ENCODE data around the gene ENOSF1. TPM values are rescaled to one million over a fixed set of nuclear protein-coding genes. Genes with fewer than 3 reads are reported as not detected.

The ENOSF1 gene
- total RNA-seq, 1 experiment from 2014 or later: 44.6 TPM

DNA sequence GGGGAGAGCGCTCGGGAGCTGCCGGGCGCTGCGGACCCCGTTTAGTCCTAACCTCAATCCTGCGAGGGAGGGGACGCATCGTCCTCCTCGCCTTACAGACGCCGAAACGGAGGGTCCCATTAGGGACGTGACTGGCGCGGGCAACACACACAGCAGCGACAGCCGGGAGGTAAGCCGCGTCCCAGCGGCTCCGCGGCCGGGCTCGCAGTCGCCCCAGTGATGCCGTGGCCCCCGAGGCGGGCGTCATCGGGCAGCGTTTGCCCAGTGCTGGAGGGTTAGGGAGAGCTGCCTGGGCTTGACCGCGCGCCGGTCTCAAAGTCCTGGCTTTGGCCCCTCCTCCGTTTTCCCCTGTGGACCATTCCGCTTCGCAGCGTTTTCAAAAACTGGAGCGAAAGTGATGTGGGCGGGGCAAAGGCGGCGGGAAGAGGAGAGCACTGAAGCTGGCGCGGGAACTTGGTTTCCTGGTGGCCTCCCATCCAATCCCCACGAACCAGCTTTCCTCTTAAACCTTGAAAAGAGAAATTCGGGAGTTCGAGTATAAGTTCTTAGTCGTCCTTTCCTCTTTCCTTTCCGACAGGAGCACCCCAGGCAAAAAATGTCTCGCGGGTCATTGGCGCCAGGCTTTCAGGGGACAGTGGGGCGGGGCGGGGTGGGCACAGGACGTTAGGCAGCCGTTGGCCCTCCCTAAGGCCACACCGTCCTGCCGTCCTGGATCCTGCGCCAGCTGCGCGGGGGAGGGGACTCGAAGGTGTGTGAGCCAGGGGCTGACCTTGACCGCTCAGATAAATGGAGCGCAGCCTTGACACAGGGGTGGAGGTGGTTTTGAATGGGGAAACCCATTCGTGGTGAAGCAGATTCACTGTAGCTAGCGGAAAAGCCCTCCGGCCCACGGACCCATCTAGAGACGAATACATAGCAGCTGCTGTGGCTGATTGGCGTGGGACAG, 54.2 kb downstream of the ENOSF1 start (continued):
- TF ChIP-seq, protein P1, sequence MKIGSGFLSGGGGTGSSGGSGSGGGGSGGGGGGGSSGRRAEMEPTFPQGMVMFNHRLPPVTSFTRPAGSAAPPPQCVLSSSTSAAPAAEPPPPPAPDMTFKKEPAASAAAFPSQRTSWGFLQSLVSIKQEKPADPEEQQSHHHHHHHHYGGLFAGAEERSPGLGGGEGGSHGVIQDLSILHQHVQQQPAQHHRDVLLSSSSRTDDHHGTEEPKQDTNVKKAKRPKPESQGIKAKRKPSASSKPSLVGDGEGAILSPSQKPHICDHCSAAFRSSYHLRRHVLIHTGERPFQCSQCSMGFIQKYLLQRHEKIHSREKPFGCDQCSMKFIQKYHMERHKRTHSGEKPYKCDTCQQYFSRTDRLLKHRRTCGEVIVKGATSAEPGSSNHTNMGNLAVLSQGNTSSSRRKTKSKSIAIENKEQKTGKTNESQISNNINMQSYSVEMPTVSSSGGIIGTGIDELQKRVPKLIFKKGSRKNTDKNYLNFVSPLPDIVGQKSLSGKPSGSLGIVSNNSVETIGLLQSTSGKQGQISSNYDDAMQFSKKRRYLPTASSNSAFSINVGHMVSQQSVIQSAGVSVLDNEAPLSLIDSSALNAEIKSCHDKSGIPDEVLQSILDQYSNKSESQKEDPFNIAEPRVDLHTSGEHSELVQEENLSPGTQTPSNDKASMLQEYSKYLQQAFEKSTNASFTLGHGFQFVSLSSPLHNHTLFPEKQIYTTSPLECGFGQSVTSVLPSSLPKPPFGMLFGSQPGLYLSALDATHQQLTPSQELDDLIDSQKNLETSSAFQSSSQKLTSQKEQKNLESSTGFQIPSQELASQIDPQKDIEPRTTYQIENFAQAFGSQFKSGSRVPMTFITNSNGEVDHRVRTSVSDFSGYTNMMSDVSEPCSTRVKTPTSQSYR (CRISPR knock-in tag; IDR thresholded peaks at IDR 0.05): no peak
- TF ChIP-seq IRF2 (CRISPR knock-in tag; IDR thresholded peaks at IDR 0.05; ENCODE audit: borderline replicate concordance, low read depth) (no peak), MXD4 (CRISPR knock-in tag; IDR thresholded peaks at IDR 0.05; ENCODE audit: borderline replicate concordance) (no peak), KAT7 (CRISPR knock-in tag; IDR thresholded peaks at IDR 0.05; ENCODE audit: borderline replicate concordance) (0 out of 2 replicates have a peak, but pooled peaks have one; percentile 76), CREM (CRISPR knock-in tag; IDR thresholded peaks at IDR 0.05) (peak; percentile 60; the same call in 1 of the 2 replicates), TP53 (CRISPR knock-in tag; IDR thresholded peaks at IDR 0.05) (no peak), ATF1 (CRISPR knock-in tag; IDR thresholded peaks at IDR 0.05) (no peak), RELA (CRISPR knock-in tag; IDR thresholded peaks at IDR 0.05; ENCODE audit: borderline replicate concordance) (no peak), FOXJ3 (CRISPR knock-in tag; IDR thresholded peaks at IDR 0.05; ENCODE audit: borderline replicate concordance) (no peak), ZNF671 (CRISPR knock-in tag; IDR thresholded peaks at IDR 0.05) (no peak), ZBTB21 (CRISPR knock-in tag; IDR thresholded peaks at IDR 0.05; ENCODE audit: borderline replicate concordance) (no peak), ZNF121 (CRISPR knock-in tag; IDR thresholded peaks at IDR 0.05) (no peak)
- TF ChIP-seq, protein P2, sequence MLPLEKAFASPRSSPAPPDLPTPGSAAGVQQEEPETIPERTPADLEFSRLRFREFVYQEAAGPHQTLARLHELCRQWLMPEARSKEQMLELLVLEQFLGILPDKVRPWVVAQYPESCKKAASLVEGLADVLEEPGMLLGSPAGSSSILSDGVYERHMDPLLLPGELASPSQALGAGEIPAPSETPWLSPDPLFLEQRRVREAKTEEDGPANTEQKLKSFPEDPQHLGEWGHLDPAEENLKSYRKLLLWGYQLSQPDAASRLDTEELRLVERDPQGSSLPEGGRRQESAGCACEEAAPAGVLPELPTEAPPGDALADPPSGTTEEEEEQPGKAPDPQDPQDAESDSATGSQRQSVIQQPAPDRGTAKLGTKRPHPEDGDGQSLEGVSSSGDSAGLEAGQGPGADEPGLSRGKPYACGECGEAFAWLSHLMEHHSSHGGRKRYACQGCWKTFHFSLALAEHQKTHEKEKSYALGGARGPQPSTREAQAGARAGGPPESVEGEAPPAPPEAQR (CRISPR knock-in tag; IDR thresholded peaks at IDR 0.05): no peak
- TF ChIP-seq, protein P3, sequence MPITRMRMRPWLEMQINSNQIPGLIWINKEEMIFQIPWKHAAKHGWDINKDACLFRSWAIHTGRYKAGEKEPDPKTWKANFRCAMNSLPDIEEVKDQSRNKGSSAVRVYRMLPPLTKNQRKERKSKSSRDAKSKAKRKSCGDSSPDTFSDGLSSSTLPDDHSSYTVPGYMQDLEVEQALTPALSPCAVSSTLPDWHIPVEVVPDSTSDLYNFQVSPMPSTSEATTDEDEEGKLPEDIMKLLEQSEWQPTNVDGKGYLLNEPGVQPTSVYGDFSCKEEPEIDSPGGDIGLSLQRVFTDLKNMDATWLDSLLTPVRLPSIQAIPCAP (CRISPR knock-in tag; IDR thresholded peaks at IDR 0.05): 0 out of 2 replicates have a peak, but pooled peaks have one; percentile 20
- TF ChIP-seq, protein P4, sequence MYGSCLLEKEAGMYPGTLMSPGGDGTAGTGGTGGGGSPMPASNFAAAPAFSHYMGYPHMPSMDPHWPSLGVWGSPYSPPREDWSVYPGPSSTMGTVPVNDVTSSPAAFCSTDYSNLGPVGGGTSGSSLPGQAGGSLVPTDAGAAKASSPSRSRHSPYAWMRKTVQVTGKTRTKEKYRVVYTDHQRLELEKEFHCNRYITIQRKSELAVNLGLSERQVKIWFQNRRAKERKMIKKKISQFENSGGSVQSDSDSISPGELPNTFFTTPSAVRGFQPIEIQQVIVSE (CRISPR knock-in tag; IDR thresholded peaks at IDR 0.05; ENCODE audit: borderline replicate concordance): no peak
- TF ChIP-seq, protein P5, sequence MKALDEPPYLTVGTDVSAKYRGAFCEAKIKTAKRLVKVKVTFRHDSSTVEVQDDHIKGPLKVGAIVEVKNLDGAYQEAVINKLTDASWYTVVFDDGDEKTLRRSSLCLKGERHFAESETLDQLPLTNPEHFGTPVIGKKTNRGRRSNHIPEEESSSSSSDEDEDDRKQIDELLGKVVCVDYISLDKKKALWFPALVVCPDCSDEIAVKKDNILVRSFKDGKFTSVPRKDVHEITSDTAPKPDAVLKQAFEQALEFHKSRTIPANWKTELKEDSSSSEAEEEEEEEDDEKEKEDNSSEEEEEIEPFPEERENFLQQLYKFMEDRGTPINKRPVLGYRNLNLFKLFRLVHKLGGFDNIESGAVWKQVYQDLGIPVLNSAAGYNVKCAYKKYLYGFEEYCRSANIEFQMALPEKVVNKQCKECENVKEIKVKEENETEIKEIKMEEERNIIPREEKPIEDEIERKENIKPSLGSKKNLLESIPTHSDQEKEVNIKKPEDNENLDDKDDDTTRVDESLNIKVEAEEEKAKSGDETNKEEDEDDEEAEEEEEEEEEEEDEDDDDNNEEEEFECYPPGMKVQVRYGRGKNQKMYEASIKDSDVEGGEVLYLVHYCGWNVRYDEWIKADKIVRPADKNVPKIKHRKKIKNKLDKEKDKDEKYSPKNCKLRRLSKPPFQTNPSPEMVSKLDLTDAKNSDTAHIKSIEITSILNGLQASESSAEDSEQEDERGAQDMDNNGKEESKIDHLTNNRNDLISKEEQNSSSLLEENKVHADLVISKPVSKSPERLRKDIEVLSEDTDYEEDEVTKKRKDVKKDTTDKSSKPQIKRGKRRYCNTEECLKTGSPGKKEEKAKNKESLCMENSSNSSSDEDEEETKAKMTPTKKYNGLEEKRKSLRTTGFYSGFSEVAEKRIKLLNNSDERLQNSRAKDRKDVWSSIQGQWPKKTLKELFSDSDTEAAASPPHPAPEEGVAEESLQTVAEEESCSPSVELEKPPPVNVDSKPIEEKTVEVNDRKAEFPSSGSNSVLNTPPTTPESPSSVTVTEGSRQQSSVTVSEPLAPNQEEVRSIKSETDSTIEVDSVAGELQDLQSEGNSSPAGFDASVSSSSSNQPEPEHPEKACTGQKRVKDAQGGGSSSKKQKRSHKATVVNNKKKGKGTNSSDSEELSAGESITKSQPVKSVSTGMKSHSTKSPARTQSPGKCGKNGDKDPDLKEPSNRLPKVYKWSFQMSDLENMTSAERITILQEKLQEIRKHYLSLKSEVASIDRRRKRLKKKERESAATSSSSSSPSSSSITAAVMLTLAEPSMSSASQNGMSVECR (CRISPR knock-in tag; IDR thresholded peaks at IDR 0.05; ENCODE audit: borderline replicate concordance): no peak
- TF ChIP-seq, protein P6, sequence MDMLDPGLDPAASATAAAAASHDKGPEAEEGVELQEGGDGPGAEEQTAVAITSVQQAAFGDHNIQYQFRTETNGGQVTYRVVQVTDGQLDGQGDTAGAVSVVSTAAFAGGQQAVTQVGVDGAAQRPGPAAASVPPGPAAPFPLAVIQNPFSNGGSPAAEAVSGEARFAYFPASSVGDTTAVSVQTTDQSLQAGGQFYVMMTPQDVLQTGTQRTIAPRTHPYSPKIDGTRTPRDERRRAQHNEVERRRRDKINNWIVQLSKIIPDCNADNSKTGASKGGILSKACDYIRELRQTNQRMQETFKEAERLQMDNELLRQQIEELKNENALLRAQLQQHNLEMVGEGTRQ (CRISPR knock-in tag; IDR thresholded peaks at IDR 0.05): no peak
- TF ChIP-seq, protein P7, sequence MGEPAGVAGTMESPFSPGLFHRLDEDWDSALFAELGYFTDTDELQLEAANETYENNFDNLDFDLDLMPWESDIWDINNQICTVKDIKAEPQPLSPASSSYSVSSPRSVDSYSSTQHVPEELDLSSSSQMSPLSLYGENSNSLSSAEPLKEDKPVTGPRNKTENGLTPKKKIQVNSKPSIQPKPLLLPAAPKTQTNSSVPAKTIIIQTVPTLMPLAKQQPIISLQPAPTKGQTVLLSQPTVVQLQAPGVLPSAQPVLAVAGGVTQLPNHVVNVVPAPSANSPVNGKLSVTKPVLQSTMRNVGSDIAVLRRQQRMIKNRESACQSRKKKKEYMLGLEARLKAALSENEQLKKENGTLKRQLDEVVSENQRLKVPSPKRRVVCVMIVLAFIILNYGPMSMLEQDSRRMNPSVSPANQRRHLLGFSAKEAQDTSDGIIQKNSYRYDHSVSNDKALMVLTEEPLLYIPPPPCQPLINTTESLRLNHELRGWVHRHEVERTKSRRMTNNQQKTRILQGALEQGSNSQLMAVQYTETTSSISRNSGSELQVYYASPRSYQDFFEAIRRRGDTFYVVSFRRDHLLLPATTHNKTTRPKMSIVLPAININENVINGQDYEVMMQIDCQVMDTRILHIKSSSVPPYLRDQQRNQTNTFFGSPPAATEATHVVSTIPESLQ (CRISPR knock-in tag; IDR thresholded peaks at IDR 0.05): no peak
- TF ChIP-seq, protein P8, sequence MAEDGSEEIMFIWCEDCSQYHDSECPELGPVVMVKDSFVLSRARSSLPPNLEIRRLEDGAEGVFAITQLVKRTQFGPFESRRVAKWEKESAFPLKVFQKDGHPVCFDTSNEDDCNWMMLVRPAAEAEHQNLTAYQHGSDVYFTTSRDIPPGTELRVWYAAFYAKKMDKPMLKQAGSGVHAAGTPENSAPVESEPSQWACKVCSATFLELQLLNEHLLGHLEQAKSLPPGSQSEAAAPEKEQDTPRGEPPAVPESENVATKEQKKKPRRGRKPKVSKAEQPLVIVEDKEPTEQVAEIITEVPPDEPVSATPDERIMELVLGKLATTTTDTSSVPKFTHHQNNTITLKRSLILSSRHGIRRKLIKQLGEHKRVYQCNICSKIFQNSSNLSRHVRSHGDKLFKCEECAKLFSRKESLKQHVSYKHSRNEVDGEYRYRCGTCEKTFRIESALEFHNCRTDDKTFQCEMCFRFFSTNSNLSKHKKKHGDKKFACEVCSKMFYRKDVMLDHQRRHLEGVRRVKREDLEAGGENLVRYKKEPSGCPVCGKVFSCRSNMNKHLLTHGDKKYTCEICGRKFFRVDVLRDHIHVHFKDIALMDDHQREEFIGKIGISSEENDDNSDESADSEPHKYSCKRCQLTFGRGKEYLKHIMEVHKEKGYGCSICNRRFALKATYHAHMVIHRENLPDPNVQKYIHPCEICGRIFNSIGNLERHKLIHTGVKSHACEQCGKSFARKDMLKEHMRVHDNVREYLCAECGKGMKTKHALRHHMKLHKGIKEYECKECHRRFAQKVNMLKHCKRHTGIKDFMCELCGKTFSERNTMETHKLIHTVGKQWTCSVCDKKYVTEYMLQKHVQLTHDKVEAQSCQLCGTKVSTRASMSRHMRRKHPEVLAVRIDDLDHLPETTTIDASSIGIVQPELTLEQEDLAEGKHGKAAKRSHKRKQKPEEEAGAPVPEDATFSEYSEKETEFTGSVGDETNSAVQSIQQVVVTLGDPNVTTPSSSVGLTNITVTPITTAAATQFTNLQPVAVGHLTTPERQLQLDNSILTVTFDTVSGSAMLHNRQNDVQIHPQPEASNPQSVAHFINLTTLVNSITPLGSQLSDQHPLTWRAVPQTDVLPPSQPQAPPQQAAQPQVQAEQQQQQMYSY (CRISPR knock-in tag; IDR thresholded peaks at IDR 0.05): peak; percentile 66; the same call in 1 of the 2 replicates

All from WTC11 (cell line).